ENCODE measurements around the gene MTCL1.

MTCL1 gene

GRCh38 chr18:8724452-8724851, 19.1 kb downstream of the MTCL1 start:
- Histone ChIP-seq H3K27ac (ENCODE audit: poor library complexity, severe bottlenecking) (peak overlapping the region; percentile 59), H3K4me3 (ENCODE audit: severe bottlenecking) (no peak overlapping the region), H3K36me3 (ENCODE audit: low read depth) (peaks cover 54% of the 10 kb centered on the region), H3K27me3 (ENCODE audit: insufficient read depth, poor library complexity, severe bottlenecking) (no peaks in the 10 kb centered on the region), H3K9me3 (ENCODE audit: severe bottlenecking) (no peaks in the 10 kb centered on the region), H3K4me1 (ENCODE audit: insufficient read depth, poor library complexity, severe bottlenecking) (peaks cover 21% of the 10 kb centered on the region)
- ATAC-seq (ENCODE audit: low read depth) = peak; percentile 82
- no peak for DNase-seq (ENCODE audit: low spot score)
- no peak for TF ChIP-seq CTCF (IDR thresholded peaks at IDR 0.05; ENCODE audit: poor library complexity, severe bottlenecking)

GRCh38 chr18:8726281-8726680, 20.9 kb downstream of the MTCL1 start:
- no peak for DNase-seq (ENCODE audit: low spot score)
- ATAC-seq (ENCODE audit: low read depth) = no peak
- Histone ChIP-seq H3K36me3 (ENCODE audit: low read depth) (peaks cover 44% of the 10 kb centered on the region), H3K4me1 (ENCODE audit: insufficient read depth, poor library complexity, severe bottlenecking) (peaks cover 33% of the 10 kb centered on the region), H3K27me3 (ENCODE audit: insufficient read depth, poor library complexity, severe bottlenecking) (no peaks in the 10 kb centered on the region), H3K27ac (ENCODE audit: poor library complexity, severe bottlenecking) (no peak overlapping the region), H3K9me3 (ENCODE audit: severe bottlenecking) (no peaks in the 10 kb centered on the region), H3K4me3 (ENCODE audit: severe bottlenecking) (no peak overlapping the region)
- TF ChIP-seq CTCF (IDR thresholded peaks at IDR 0.05; ENCODE audit: poor library complexity, severe bottlenecking) = no peak

- DNase-seq (ENCODE audit: low spot score) (no peak), ATAC-seq (ENCODE audit: low read depth) (no peak)
- Histone ChIP-seq H3K9me3 (ENCODE audit: severe bottlenecking) (no peaks in the 10 kb centered on the region), H3K27me3 (ENCODE audit: insufficient read depth, poor library complexity, severe bottlenecking) (no peaks in the 10 kb centered on the region), H3K27ac (ENCODE audit: poor library complexity, severe bottlenecking) (no peak overlapping the region), H3K4me1 (ENCODE audit: insufficient read depth, poor library complexity, severe bottlenecking) (peaks cover 26% of the 10 kb centered on the region), H3K4me3 (ENCODE audit: severe bottlenecking) (no peak overlapping the region), H3K36me3 (ENCODE audit: low read depth) (peaks cover 43% of the 10 kb centered on the region)
- TF ChIP-seq CTCF (IDR thresholded peaks at IDR 0.05; ENCODE audit: poor library complexity, severe bottlenecking) = no peak
These were observed 21.8 kb downstream of the MTCL1 start for GRCh38 chr18:8726963-8727705.

GRCh38 chr18:8730080-8730827, 24.9 kb downstream of the MTCL1 start:
- ATAC-seq (ENCODE audit: low read depth) = peak; percentile 99
- Histone ChIP-seq H3K27ac (ENCODE audit: poor library complexity, severe bottlenecking) (peak overlapping the region; percentile 71), H3K27me3 (ENCODE audit: insufficient read depth, poor library complexity, severe bottlenecking) (no peaks in the 10 kb centered on the region), H3K9me3 (ENCODE audit: severe bottlenecking) (no peaks in the 10 kb centered on the region), H3K4me3 (ENCODE audit: severe bottlenecking) (no peak overlapping the region), H3K4me1 (ENCODE audit: insufficient read depth, poor library complexity, severe bottlenecking) (peaks cover 12% of the 10 kb centered on the region), H3K36me3 (ENCODE audit: low read depth) (peaks cover 27% of the 10 kb centered on the region)
- no peak for DNase-seq (ENCODE audit: low spot score)
- no peak for TF ChIP-seq CTCF (IDR thresholded peaks at IDR 0.05; ENCODE audit: poor library complexity, severe bottlenecking)
